GM23338 (cell line): ENCODE measurements around the gene MRPS5. TPM values are rescaled to one million over a fixed set of nuclear protein-coding genes. Genes with fewer than 3 reads are reported as not detected.

ENCODE experiments used
- ATAC-seq: fragments of 200-7000 bp; cut with Tn5 transposase; 3 replicates; pipeline ENCODE4 v1.9.1; 2020
- DNase-seq: peaks from one replicate; pipeline ENCODE4 v3.0.0-alpha.2; 2015; ENCODE audit warnings: low spot score
- H2AFZ ChIP-seq: fragments of 200-600 bp; sonication (generic); 2 replicates; pipeline ENCODE4 v1.8.0; 2016; ENCODE audit warnings: antibody characterized with exemption, mild to moderate bottlenecking, moderate library complexity
- H3F3A ChIP-seq: fragments of 200-600 bp; sonication (generic); replicated peaks from 2 replicates; pipeline ENCODE4 v1.8.0; 2017; ENCODE audit warnings: antibody characterized with exemption, mixed run types, low read depth
- H3K27ac ChIP-seq: fragments of 200-600 bp; sonication (generic); 2 replicates; pipeline ENCODE4 v1.6.1; 2016; ENCODE audit warnings: low read depth
- H3K27me3 ChIP-seq: fragments of 200-600 bp; sonication (generic); 2 replicates; pipeline ENCODE4 v1.8.0; 2016; ENCODE audit warnings: mild to moderate bottlenecking, mixed run types, moderate library complexity; ENCODE audit not compliant: insufficient read depth
- H3K36me3 ChIP-seq: fragments of 200-600 bp; sonication (generic); 2 replicates; pipeline ENCODE4 v1.8.0; 2016; ENCODE audit warnings: mild to moderate bottlenecking; ENCODE audit not compliant: insufficient read depth
- H3K4me1 ChIP-seq: fragments of 200-600 bp; sonication (generic); 2 replicates; pipeline ENCODE4 v1.8.0; 2016; ENCODE audit warnings: mild to moderate bottlenecking, moderate library complexity; ENCODE audit not compliant: insufficient read depth
- H3K4me2 ChIP-seq: fragments of 200-600 bp; sonication (generic); 2 replicates; pipeline ENCODE4 v1.7.1; 2017; ENCODE audit warnings: mixed run types
- H3K4me3 ChIP-seq: fragments of 200-600 bp; sonication (generic); 2 replicates; pipeline ENCODE4 v1.6.1; 2016; ENCODE audit warnings: mixed run types
- H3K79me2 ChIP-seq: fragments of 200-600 bp; sonication (generic); replicated peaks from 2 replicates; pipeline ENCODE4 v1.8.0; 2017; ENCODE audit warnings: mild to moderate bottlenecking; ENCODE audit not compliant: insufficient read depth
- H3K9me2 ChIP-seq: fragments of 200-600 bp; sonication (generic); 2 replicates; pipeline ENCODE4 v1.8.0; 2017; ENCODE audit not compliant: insufficient read depth
- H4K20me1 ChIP-seq: fragments of 200-600 bp; sonication (generic); replicated peaks from 2 replicates; pipeline ENCODE4 v1.8.0; 2017; ENCODE audit warnings: mild to moderate bottlenecking; ENCODE audit not compliant: insufficient read depth
- H3K27ac Mint-ChIP-seq: 2 replicates; pipeline ENCODE4 v1.8.0; 2020; ENCODE audit warnings: inconsistent platforms, mild to moderate bottlenecking, moderate library complexity, mixed read lengths
- H3K27me3 Mint-ChIP-seq: 3 replicates; pipeline ENCODE4 v1.8.0; 2022; ENCODE audit warnings: low read depth, mild to moderate bottlenecking, moderate library complexity, mixed read lengths, inconsistent platforms; ENCODE audit not compliant: insufficient read depth, poor library complexity
- H3K36me3 Mint-ChIP-seq: 3 replicates; pipeline ENCODE4 v1.8.0; 2021; ENCODE audit warnings: low read depth, mild to moderate bottlenecking, inconsistent platforms, moderate library complexity, mixed read lengths
- H3K4me1 Mint-ChIP-seq: 3 replicates; pipeline ENCODE4 v1.8.0; 2020; ENCODE audit warnings: mild to moderate bottlenecking, inconsistent platforms, mixed read lengths
- H3K4me3 Mint-ChIP-seq: 3 replicates; pipeline ENCODE4 v1.8.0; 2021; ENCODE audit warnings: moderate library complexity, mild to moderate bottlenecking, inconsistent platforms, mixed read lengths
- H3K9me3 Mint-ChIP-seq: 3 replicates; pipeline ENCODE4 v1.8.0; 2020; ENCODE audit warnings: moderate library complexity, mild to moderate bottlenecking, inconsistent platforms, mixed read lengths
- ETS1 ChIP-seq: IDR thresholded peaks from 2 replicates; pipeline ENCODE4 v1.6.1; 2016; ENCODE audit warnings: antibody characterized with exemption
- EZH2 ChIP-seq: fragments of 200-600 bp; sonication (generic); IDR thresholded peaks from one replicate; pipeline ENCODE4 v1.8.0; 2017; ENCODE audit warnings: antibody characterized with exemption, mild to moderate bottlenecking, low read depth; ENCODE audit not compliant: unreplicated experiment
- EZH2phosphoT487 ChIP-seq: fragments of 200-600 bp; sonication (generic); IDR thresholded peaks from one replicate; pipeline ENCODE4 v1.8.1; 2018; ENCODE audit warnings: antibody characterized with exemption; ENCODE audit not compliant: unreplicated experiment
- JUNB ChIP-seq: IDR thresholded peaks from one replicate; pipeline ENCODE4 v1.6.1; 2016; ENCODE audit warnings: antibody characterized with exemption; ENCODE audit not compliant: unreplicated experiment
- NANOG ChIP-seq: IDR thresholded peaks from 2 replicates; pipeline ENCODE4 v1.6.1; 2016; ENCODE audit warnings: antibody characterized with exemption, borderline replicate concordance
- POLR2AphosphoS5 ChIP-seq: IDR thresholded peaks from 2 replicates; pipeline ENCODE4 v1.6.1; 2016; ENCODE audit warnings: antibody characterized with exemption, low read depth
- REST ChIP-seq: IDR thresholded peaks from one replicate; pipeline ENCODE4 v1.6.1; 2018; ENCODE audit warnings: antibody characterized with exemption; ENCODE audit not compliant: unreplicated experiment
- STAT1 ChIP-seq: IDR thresholded peaks from one replicate; pipeline ENCODE4 v1.6.1; 2016; ENCODE audit warnings: antibody characterized with exemption; ENCODE audit not compliant: unreplicated experiment
- ZNF114 ChIP-seq: fragments of 250-450 bp; sonication (Bioruptor Pico); IDR thresholded peaks from 2 replicates; pipeline ENCODE4 v1.5.0; 2020; ENCODE audit warnings: mild to moderate bottlenecking, moderate library complexity
- polyA plus RNA-seq: library from polyadenylated mRNA; unstranded; fragments of >200 nt; fragmentation: Nextera tagmentation; extraction: Ambion mirVana; gene quantifications from 2 replicates; pipeline ENCODE4 v1.2.1, GENCODE V29; 2016
- total RNA-seq: library from RNA; depleted of rRNA; stranded (reverse); fragments of >200 nt; shearing (Covaris generic); gene quantifications from 2 replicates; pipeline ENCODE4 v1.2.3, GENCODE V29; 2014

Gene MRPS5
- total and polyA plus RNA-seq, 2 experiments from 2014 or later, result 51.9 to 79.0 TPM

GRCh38 chr2:95046371-95047112 lies 75.1 kb downstream of the MRPS5 start (continued):
- TF ChIP-seq REST (no peak), NANOG (no peak), EZH2 (no peak), ZNF114 (CRISPR knock-in tag) (no peak), STAT1 (no peak)

GRCh38 chr2:95044601-95045000 lies 77.0 kb downstream of the MRPS5 start:
- Histone ChIP-seq H3K36me3 (no peaks in the 10 kb centered on the region), H4K20me1 (no peaks in the 10 kb centered on the region), H3F3A (no peaks in the 10 kb centered on the region), H2AFZ (no peak overlapping the region), H3K4me3 (no peak overlapping the region), H3K9me2 (no peaks in the 10 kb centered on the region), H3K27me3 (no peaks in the 10 kb centered on the region), H3K27ac (no peak overlapping the region), H3K4me1 (no peaks in the 10 kb centered on the region), H3K4me2 (no peak overlapping the region), H3K79me2 (no peaks in the 10 kb centered on the region)
- Mint-ChIP-seq H3K36me3 (no peaks in the 10 kb centered on the region), H3K4me1 (peaks cover 13% of the 10 kb centered on the region), H3K4me3 (no peak overlapping the region), H3K9me3 (no peaks in the 10 kb centered on the region; the same call in 2 of the 3 replicates), H3K27ac (no peak overlapping the region), H3K27me3 (peaks cover 14% of the 10 kb centered on the region)
- no peak for ATAC-seq
- TF ChIP-seq ZNF114 (CRISPR knock-in tag), result no peak
- no peak for TF ChIP-seq EZH2phosphoT487
- TF ChIP-seq EZH2, result no peak
- no peak for TF ChIP-seq POLR2AphosphoS5
- TF ChIP-seq ETS1, result no peak
- no peak for TF ChIP-seq JUNB
- DNase-seq, result no peak
